AG04449 (cell line): ENCODE measurements around the gene TOR2A.

Experiments
- CTCF ChIA-PET: fragments of 350-600 bp; formaldehyde crosslinking; extraction: SDS; loops from one replicate; lab custom pipeline; 2021; ENCODE audit warnings: antibody characterized with exemption; lab: Yijun Ruan, JAX
- POLR2A ChIA-PET: fragments of 400-600, 350-600 bp; formaldehyde crosslinking; extraction: SDS; loops from one replicate; lab custom pipeline; 2020; ENCODE audit warnings: antibody characterized with exemption, inconsistent platforms; lab: Yijun Ruan, JAX
- DNase-seq: peaks from one replicate; pipeline ENCODE4 v3.0.0-alpha.2; 2010; ENCODE audit warnings: low read depth, low spot score
- H3K4me3 ChIP-seq: 2 replicates; pipeline ENCODE4 v1.5.1; 2011; ENCODE audit warnings: low read depth, mild to moderate bottlenecking, control low read depth, low read length
- CTCF ChIP-seq: IDR thresholded peaks from one replicate; pipeline ENCODE4 v1.5.1; 2011; ENCODE audit warnings: mild to moderate bottlenecking, moderate library complexity, low read length, control low read depth, inconsistent platforms; ENCODE audit not compliant: insufficient read depth; ENCODE audit errors: missing control alignments

The TOR2A gene

GRCh38 chr9:127721391-127721821 lies 13.7 kb downstream of the TOR2A start:
- DNase-seq = no peak
- H3K4me3 ChIP-seq = no peak overlapping the region
- ChIA-PET POLR2A (no interaction called here), CTCF (interaction anchor here (1.0 to 7.8 kb wide), 2 partner anchors 10 to 14 kb away, joined by 4 to 48 read pairs; partner anchors contain the start of gene TOR2A)
- no peak for TF ChIP-seq CTCF

- POLR2A ChIA-PET = no interaction called here
- TF ChIP-seq CTCF = no peak
- CTCF ChIA-PET = interaction anchor here (2.2 to 7.8 kb wide), 2 partner anchors 10 to 14 kb away, joined by 9 to 48 read pairs; partner anchors contain the start of gene TOR2A
These were observed 14.2 kb downstream of the TOR2A start for GRCh38 chr9:127720865-127721227.

GRCh38 chr9:127720031-127720864 lies 14.8 kb downstream of the TOR2A start:
- CTCF ChIA-PET = interaction anchor here (2.2 to 7.8 kb wide), 2 partner anchors 11 to 15 kb away, joined by 9 to 48 read pairs; partner anchors contain the start of gene TOR2A
- no peak for DNase-seq
- TF ChIP-seq CTCF = no peak
- POLR2A ChIA-PET = no interaction called here
- no peak overlapping the region for H3K4me3 ChIP-seq

More at GRCh38 chr9:127720865-127721227, 14.2 kb downstream of the TOR2A start:
- no peak for DNase-seq
- no peak overlapping the region for H3K4me3 ChIP-seq

GRCh38 chr9:127717766-127718165 lies 17.3 kb downstream of the TOR2A start:
- CTCF ChIA-PET = interaction anchor here (1.1 to 4.3 kb wide), 4 partner anchors 17 to 214 kb away, joined by 3 to 34 read pairs (median 6); partner anchors contain the start of gene TOR2A
- no peak for TF ChIP-seq CTCF
- no peak for DNase-seq
- H3K4me3 ChIP-seq = no peak overlapping the region
- POLR2A ChIA-PET = no interaction called here

GRCh38 chr9:127716412-127716811 lies 18.7 kb downstream of the TOR2A start:
- peak overlapping the region; percentile 75; the same call in 1 of the 2 replicates for H3K4me3 ChIP-seq
- POLR2A ChIA-PET = interaction anchor here (1.0 to 1.1 kb wide), 2 partner anchors 18 to 24 kb away, joined by 3 to 5 read pairs; partner anchors contain the start of gene TOR2A
- CTCF ChIA-PET = interaction anchor here (1.1 to 4.3 kb wide), 7 partner anchors 19 to 213 kb away, joined by 3 to 34 read pairs (median 3); partner anchors contain the start of gene TOR2A
- no peak for DNase-seq
- TF ChIP-seq CTCF = no peak
